DOHH2 (cell line): Measurements from ENCODE around the gene CHKB.

ENCODE experiments used
- H3F3A ChIP-seq: fragments of 200-600 bp; sonication (generic), shearing (Covaris generic); 2 replicates; pipeline ENCODE4 v1.6.0; 2016; ENCODE audit warnings: antibody characterized with exemption, mild to moderate bottlenecking; ENCODE audit not compliant: control insufficient read depth, insufficient read depth
- H3K27ac ChIP-seq: fragments of 200-600 bp; sonication (generic); 2 replicates; pipeline ENCODE4 v1.5.1; 2014; ENCODE audit warnings: low read depth, mild to moderate bottlenecking, low read length, moderate library complexity
- H3K27me3 ChIP-seq: fragments of 200-600 bp; sonication (generic); 2 replicates; pipeline ENCODE4 v1.6.1; 2014; ENCODE audit warnings: mild to moderate bottlenecking, low read length, mixed read lengths; ENCODE audit not compliant: control insufficient read depth
- H3K36me3 ChIP-seq: fragments of 200-600 bp; sonication (generic); 2 replicates; pipeline ENCODE4 v1.6.1; 2014; ENCODE audit warnings: mild to moderate bottlenecking, low read length, moderate library complexity, mixed read lengths; ENCODE audit not compliant: control insufficient read depth
- H3K4me1 ChIP-seq: fragments of 200-600 bp; sonication (generic); 2 replicates; pipeline ENCODE4 v1.6.1; 2014; ENCODE audit warnings: mild to moderate bottlenecking, low read length, mixed read lengths; ENCODE audit not compliant: control insufficient read depth
- H3K4me2 ChIP-seq: fragments of 200-600 bp; sonication (generic); 2 replicates; pipeline ENCODE4 v1.6.0; 2014; ENCODE audit warnings: mild to moderate bottlenecking, low read length, moderate library complexity
- H3K4me3 ChIP-seq: fragments of 200-600 bp; sonication (generic); 2 replicates; pipeline ENCODE4 v1.5.1; 2014; ENCODE audit warnings: mild to moderate bottlenecking, low read length, mixed read lengths
- H3K79me2 ChIP-seq: fragments of 200-600 bp; sonication (generic); 2 replicates; pipeline ENCODE4 v1.6.1; 2014; ENCODE audit warnings: mild to moderate bottlenecking, low read length, mixed read lengths; ENCODE audit not compliant: control insufficient read depth
- H3K9me2 ChIP-seq: fragments of 200-600 bp; sonication (generic); replicated peaks from 2 replicates; pipeline ENCODE4 v1.6.1; 2014; ENCODE audit warnings: mild to moderate bottlenecking, low read length, mixed read lengths; ENCODE audit not compliant: control insufficient read depth
- H3K9me3 ChIP-seq: fragments of 200-600 bp; sonication (generic); 2 replicates; pipeline ENCODE4 v1.6.1; 2014; ENCODE audit warnings: antibody characterized with exemption, low read length, mixed read lengths; ENCODE audit not compliant: control insufficient read depth, insufficient read depth
- H4K20me1 ChIP-seq: fragments of 200-600 bp; sonication (generic); 2 replicates; pipeline ENCODE4 v1.6.0; 2014; ENCODE audit warnings: low read depth, mild to moderate bottlenecking, antibody characterized with exemption, low read length, moderate library complexity; ENCODE audit not compliant: control insufficient read depth, insufficient read depth
- EZH2phosphoT487 ChIP-seq: fragments of 200-600 bp; sonication (generic); IDR thresholded peaks from 2 replicates; pipeline ENCODE4 v1.6.1; 2017; ENCODE audit warnings: borderline replicate concordance, mild to moderate bottlenecking, antibody characterized with exemption, low read length, moderate library complexity, mixed read lengths
- TF ChIP-seq, protein P1 (sequence below): fragments of 200-600 bp; sonication (generic); IDR thresholded peaks from one replicate; pipeline ENCODE4 v1.5.1; 2014; ENCODE audit warnings: antibody characterized with exemption, mild to moderate bottlenecking, low read depth, low read length; ENCODE audit not compliant: poor library complexity, severe bottlenecking

CHKB gene

GRCh38 chr22:50577697-50577986, 5.0 kb downstream of the CHKB start:
- H3K4me3 ChIP-seq = no peak overlapping the region
- H4K20me1 ChIP-seq = no peaks in the 10 kb centered on the region
- H3K79me2 ChIP-seq = peaks cover 15% of the 10 kb centered on the region
- H3F3A ChIP-seq = no peaks in the 10 kb centered on the region
- no peak for TF ChIP-seq EZH2phosphoT487
- TF ChIP-seq, protein P1, sequence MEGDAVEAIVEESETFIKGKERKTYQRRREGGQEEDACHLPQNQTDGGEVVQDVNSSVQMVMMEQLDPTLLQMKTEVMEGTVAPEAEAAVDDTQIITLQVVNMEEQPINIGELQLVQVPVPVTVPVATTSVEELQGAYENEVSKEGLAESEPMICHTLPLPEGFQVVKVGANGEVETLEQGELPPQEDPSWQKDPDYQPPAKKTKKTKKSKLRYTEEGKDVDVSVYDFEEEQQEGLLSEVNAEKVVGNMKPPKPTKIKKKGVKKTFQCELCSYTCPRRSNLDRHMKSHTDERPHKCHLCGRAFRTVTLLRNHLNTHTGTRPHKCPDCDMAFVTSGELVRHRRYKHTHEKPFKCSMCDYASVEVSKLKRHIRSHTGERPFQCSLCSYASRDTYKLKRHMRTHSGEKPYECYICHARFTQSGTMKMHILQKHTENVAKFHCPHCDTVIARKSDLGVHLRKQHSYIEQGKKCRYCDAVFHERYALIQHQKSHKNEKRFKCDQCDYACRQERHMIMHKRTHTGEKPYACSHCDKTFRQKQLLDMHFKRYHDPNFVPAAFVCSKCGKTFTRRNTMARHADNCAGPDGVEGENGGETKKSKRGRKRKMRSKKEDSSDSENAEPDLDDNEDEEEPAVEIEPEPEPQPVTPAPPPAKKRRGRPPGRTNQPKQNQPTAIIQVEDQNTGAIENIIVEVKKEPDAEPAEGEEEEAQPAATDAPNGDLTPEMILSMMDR = no peak
- H3K4me2 ChIP-seq = no peak overlapping the region
- no peaks in the 10 kb centered on the region for H3K9me2 ChIP-seq
- H3K36me3 ChIP-seq = peaks cover 82% of the 10 kb centered on the region
- no peak overlapping the region for H3K27ac ChIP-seq
- H3K4me1 ChIP-seq = peaks cover 11% of the 10 kb centered on the region
- no peaks in the 10 kb centered on the region for H3K27me3 ChIP-seq
- no peaks in the 10 kb centered on the region for H3K9me3 ChIP-seq

DNA sequence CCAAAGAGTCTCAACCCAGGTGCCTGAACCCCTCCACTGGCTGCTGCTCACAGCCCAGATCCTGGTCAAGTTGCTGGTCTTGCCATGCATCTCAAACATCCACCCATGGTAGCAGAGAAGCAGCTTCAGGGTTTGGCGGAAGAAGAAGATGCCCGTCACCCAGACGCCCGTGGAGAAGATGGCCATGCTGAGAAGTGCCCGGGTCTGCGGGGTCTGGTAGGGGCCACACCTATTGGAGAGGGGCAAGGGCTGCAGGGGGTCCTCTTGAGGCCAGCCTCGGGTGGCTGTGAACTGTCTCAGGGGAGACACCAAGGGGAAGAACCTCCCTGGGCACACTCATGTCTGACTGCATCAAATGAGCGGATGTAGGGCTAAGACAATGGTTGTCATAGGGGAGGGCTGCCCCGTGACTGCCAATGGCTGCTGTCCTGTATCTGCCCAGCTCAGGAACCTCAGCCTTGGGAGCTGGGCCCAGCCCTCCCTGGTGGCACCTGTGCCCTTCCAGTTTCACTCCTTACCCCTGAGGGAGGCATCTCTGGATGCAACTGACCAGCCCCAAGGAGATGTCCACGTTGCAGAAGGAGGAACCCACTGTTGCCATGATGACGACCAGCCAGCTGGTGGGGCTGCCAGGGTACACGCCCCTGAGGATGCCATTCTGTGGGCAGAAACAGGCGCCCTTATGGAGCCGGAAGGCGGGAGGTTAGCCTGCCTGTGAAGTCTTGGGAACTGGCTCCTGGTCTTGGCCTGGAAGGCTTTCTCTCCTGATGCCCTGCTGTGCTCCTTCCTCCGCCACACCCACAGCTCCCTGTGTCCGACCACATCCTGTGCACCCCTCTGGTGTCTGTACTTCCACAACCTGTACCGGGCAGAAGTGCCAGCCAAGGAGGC, 5.6 kb downstream of the CHKB start:
- Histone ChIP-seq H3K36me3 (peaks cover 88% of the 10 kb centered on the region), H3K27me3 (no peaks in the 10 kb centered on the region), H3K9me2 (no peaks in the 10 kb centered on the region), H3K9me3 (no peaks in the 10 kb centered on the region), H3K27ac (no peak overlapping the region), H3K4me1 (peaks cover 11% of the 10 kb centered on the region), H3K4me2 (no peak overlapping the region), H3F3A (no peaks in the 10 kb centered on the region), H3K79me2 (peaks cover 11% of the 10 kb centered on the region), H3K4me3 (no peak overlapping the region), H4K20me1 (no peaks in the 10 kb centered on the region)
- TF ChIP-seq, protein P1 = no peak
- TF ChIP-seq EZH2phosphoT487 = no peak

GRCh38 chr22:50576070-50576469, 6.6 kb downstream of the CHKB start:
- no peaks in the 10 kb centered on the region for H3K9me3 ChIP-seq
- peaks cover 2% of the 10 kb centered on the region for H3K4me1 ChIP-seq
- H3K36me3 ChIP-seq = peaks cover 89% of the 10 kb centered on the region
- H3K27me3 ChIP-seq = no peaks in the 10 kb centered on the region
- H3K9me2 ChIP-seq = no peaks in the 10 kb centered on the region
- no peak overlapping the region for H3K27ac ChIP-seq
- H3K79me2 ChIP-seq = peaks cover 1% of the 10 kb centered on the region
- no peaks in the 10 kb centered on the region for H4K20me1 ChIP-seq
- H3K4me2 ChIP-seq = no peak overlapping the region
- TF ChIP-seq EZH2phosphoT487 = no peak
- TF ChIP-seq, protein P1 = no peak
- H3F3A ChIP-seq = no peaks in the 10 kb centered on the region
- no peak overlapping the region for H3K4me3 ChIP-seq
